Suprapubic skin (tissue), 4 donors: ENCODE data around the gene CXCR1. TPM values are rescaled to one million over a fixed set of nuclear protein-coding genes. Genes with fewer than 3 reads are reported as not detected.
"Not testable (repeated sequence)": the region's sequence is repeated elsewhere in the genome, so short reads cannot be mapped to it uniquely, and the experiment has no call there.

Experiments
- DNase-seq, 2 donors: peaks; one replicate each; pipeline ENCODE4 v3.0.0-alpha.2; 2019; ENCODE audit warnings: low spot score in 2 of 2
- H3K27ac ChIP-seq: fragments of 200-600 bp; sonication (generic); one replicate; pipeline ENCODE4 v1.5.1; 2019
- H3K27me3 ChIP-seq: fragments of 200-600 bp; sonication (generic); one replicate; pipeline ENCODE4 v1.5.1; 2019
- H3K36me3 ChIP-seq: fragments of 200-600 bp; sonication (generic); one replicate; pipeline ENCODE4 v1.5.1; 2019
- H3K4me1 ChIP-seq: fragments of 200-600 bp; sonication (generic); one replicate; pipeline ENCODE4 v1.5.1; 2019
- H3K4me3 ChIP-seq: fragments of 200-600 bp; sonication (generic); one replicate; pipeline ENCODE4 v1.5.1; 2019; ENCODE audit warnings: mild to moderate bottlenecking
- H3K9me3 ChIP-seq: fragments of 200-600 bp; sonication (generic); one replicate; pipeline ENCODE4 v1.5.1; 2019
- EP300 ChIP-seq: sonication (generic); formaldehyde crosslinking; IDR thresholded peaks from one replicate; pipeline ENCODE4 v1.6.1; 2017; ENCODE audit warnings: antibody characterized with exemption
- POLR2A ChIP-seq, 2 donors: fragments of 450-650 bp; IDR thresholded peaks; one replicate each; pipeline ENCODE4 v1.6.1; 2017; ENCODE audit warnings: antibody characterized with exemption in 2 of 2, mild to moderate bottlenecking in 2 of 2, moderate library complexity in 2 of 2
- POLR2AphosphoS5 ChIP-seq, 3 donors: sonication (generic); formaldehyde crosslinking; IDR thresholded peaks; one replicate each; pipeline ENCODE4 v1.6.1; 2017; ENCODE audit warnings: antibody characterized with exemption in 3 of 3
- WGBS: methylation state at CpG from one replicate; pipeline ENCODE4 v1.1.5; 2018; 5-methylcytosine and 5-hydroxymethylcytosine counted together
- total RNA-seq, 4 donors: library from RNA; depleted of rRNA; stranded (reverse); fragments of >200 nt; gene quantifications; one replicate each; pipeline ENCODE4 v1.1.0, GENCODE V29; 2016
- TF ChIP-seq, protein P1 (sequence below), 2 donors: fragments of 200-600 bp in 1 of 2; fragments of 450-650 bp in 1 of 2; sonication (generic) in 1 of 2; IDR thresholded peaks; one replicate each; pipeline ENCODE4 v1.5.1; 2016 to 2019; ENCODE audit warnings: antibody characterized with exemption in 2 of 2, mild to moderate bottlenecking in 1 of 2, moderate library complexity in 1 of 2

Gene CXCR1
- total RNA-seq, 4 donors from 2014 or later, result 0.87 to 1.0 TPM; not detected in 2

GRCh38 chr2:218179782-218180181 is 13.0 kb upstream of the CXCR1 start:
- no peaks in the 10 kb centered on the region for H3K9me3 ChIP-seq
- WGBS, result 90% methylated on average over 4 of the region's 4 CpGs
- peaks cover 4% of the 10 kb centered on the region for H3K4me1 ChIP-seq
- DNase-seq, result no peak
- no peak overlapping the region for H3K27ac ChIP-seq
- TF ChIP-seq POLR2A (IDR thresholded peaks at IDR 0.05) (no peak), EP300 (no peak), POLR2AphosphoS5 (IDR thresholded peaks at IDR 0.05) (no peak)
- TF ChIP-seq, protein P1, sequence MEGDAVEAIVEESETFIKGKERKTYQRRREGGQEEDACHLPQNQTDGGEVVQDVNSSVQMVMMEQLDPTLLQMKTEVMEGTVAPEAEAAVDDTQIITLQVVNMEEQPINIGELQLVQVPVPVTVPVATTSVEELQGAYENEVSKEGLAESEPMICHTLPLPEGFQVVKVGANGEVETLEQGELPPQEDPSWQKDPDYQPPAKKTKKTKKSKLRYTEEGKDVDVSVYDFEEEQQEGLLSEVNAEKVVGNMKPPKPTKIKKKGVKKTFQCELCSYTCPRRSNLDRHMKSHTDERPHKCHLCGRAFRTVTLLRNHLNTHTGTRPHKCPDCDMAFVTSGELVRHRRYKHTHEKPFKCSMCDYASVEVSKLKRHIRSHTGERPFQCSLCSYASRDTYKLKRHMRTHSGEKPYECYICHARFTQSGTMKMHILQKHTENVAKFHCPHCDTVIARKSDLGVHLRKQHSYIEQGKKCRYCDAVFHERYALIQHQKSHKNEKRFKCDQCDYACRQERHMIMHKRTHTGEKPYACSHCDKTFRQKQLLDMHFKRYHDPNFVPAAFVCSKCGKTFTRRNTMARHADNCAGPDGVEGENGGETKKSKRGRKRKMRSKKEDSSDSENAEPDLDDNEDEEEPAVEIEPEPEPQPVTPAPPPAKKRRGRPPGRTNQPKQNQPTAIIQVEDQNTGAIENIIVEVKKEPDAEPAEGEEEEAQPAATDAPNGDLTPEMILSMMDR (IDR thresholded peaks at IDR 0.05), result no peak
- H3K36me3 ChIP-seq, result no peaks in the 10 kb centered on the region
- no peak overlapping the region for H3K4me3 ChIP-seq
- no peaks in the 10 kb centered on the region for H3K27me3 ChIP-seq

GRCh38 chr2:218172845-218173244 is 6.1 kb upstream of the CXCR1 start:
- Histone ChIP-seq H3K9me3 (no peaks in the 10 kb centered on the region), H3K4me3 (no peak overlapping the region), H3K27ac (no peak overlapping the region), H3K4me1 (no peaks in the 10 kb centered on the region), H3K36me3 (no peaks in the 10 kb centered on the region), H3K27me3 (peaks cover 3% of the 10 kb centered on the region)
- no peak for DNase-seq
- 89% methylated on average over 2 of the region's 2 CpGs for WGBS
- no peak for TF ChIP-seq POLR2AphosphoS5 (IDR thresholded peaks at IDR 0.05)
- TF ChIP-seq, protein P1 (IDR thresholded peaks at IDR 0.05), result no peak
- no peak for TF ChIP-seq EP300
- no peak for TF ChIP-seq POLR2A (IDR thresholded peaks at IDR 0.05)

GRCh38 chr2:218171744-218172143 is 5.0 kb upstream of the CXCR1 start:
- WGBS, result 86% methylated on average over 3 of the region's 3 CpGs
- not testable (repeated sequence) for H3K36me3 ChIP-seq, H3K27ac ChIP-seq, DNase-seq, H3K27me3 ChIP-seq, H3K4me3 ChIP-seq, H3K9me3 ChIP-seq, H3K4me1 ChIP-seq

DNA sequence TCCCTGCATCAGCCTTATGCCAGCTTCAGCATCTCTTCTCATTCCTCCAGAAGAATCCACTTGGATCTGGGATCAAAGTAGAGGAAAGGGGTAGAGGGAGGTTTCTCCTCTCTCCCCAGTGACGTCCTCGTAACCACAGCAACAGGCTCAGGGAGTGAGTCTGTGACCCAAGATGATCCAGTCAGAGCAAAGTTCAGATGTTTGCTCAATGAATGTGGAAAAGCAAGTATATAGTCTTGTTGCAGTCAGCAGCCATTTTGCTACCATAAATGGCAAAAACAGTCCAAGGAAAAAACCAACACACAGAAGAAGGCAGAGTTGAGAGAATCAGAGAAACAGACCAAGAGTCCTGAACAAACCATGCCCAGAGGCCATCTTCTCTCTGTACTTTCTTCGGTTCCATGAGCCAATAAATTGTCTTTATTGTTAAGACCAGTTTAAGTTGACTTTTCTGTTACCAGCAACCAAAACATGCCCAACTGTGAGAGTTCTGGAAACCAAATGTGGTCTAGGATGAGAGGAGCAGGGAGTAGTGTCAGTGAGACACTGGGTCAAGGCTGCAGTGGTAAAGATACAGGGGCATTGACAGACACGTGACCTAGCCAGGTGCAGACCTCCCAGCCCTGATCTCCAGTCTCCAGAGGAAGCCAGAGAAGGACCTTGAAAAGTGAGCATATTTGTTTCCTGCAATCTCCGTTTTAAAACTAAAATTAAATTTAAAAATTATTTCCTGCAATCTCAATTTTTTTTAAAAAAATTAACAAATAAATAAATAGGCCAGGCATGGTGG is 3.2 kb upstream of the CXCR1 start:
- no peak for TF ChIP-seq EP300
- TF ChIP-seq, protein P1 (IDR thresholded peaks at IDR 0.05), result no peak
- no peak for TF ChIP-seq POLR2AphosphoS5 (IDR thresholded peaks at IDR 0.05)
- TF ChIP-seq POLR2A (IDR thresholded peaks at IDR 0.05), result no peak
- no peak overlapping the region for H3K4me3 ChIP-seq
- no peaks in the 10 kb centered on the region for H3K36me3 ChIP-seq
- peaks cover 3% of the 10 kb centered on the region for H3K27me3 ChIP-seq
- H3K27ac ChIP-seq, result no peak overlapping the region
- H3K4me1 ChIP-seq, result peaks cover 7% of the 10 kb centered on the region
- no peak for DNase-seq
- no peaks in the 10 kb centered on the region for H3K9me3 ChIP-seq
- WGBS, result 71% methylated on average over 5 of the region's 5 CpGs

DNA sequence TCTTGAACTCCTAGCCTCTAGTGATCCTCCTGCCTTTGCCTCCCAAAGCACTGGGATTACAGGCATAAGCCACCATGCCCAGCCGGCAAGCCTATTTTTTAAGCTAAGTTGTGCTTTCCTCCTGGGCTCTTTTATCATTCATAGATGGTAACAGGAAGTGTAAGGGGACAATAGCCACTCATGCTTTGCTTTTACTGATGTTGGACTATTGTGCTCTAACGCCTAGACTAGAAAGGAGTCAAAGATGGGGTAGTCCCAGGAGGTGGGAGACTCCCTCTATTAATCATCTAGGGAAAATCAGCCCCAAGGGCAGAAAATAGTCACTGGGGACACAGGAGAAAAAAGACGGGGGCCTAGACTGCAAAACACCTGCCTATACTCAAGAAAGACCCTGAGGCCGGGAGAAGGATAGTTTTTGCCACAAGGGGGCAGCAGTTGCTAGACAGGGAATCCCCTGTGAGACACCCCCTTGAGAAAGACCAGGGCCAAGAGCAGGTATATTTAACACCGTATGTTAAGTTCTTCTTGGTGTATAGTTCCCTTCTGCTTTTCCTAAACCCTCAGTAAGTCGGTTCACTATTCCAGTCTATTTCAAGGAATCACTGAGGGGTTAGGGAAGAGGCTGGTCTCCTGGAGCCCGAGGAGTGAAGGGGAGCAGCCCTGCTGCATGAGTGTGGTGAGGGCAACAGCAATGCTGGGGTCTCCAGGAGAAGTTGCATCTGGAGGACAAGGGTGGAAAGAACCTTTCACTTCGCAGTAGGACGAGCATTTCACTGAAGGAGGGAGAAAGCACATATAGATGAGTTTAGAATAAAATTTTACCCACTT is 2.1 kb upstream of the CXCR1 start:
- 56% methylated on average over 9 of the region's 9 CpGs for WGBS
- no peak overlapping the region for H3K27ac ChIP-seq
- no peak for DNase-seq
- peaks cover 7% of the 10 kb centered on the region for H3K4me1 ChIP-seq
- no peaks in the 10 kb centered on the region for H3K36me3 ChIP-seq
- no peak for TF ChIP-seq POLR2AphosphoS5 (IDR thresholded peaks at IDR 0.05)
- TF ChIP-seq, protein P1 (IDR thresholded peaks at IDR 0.05), result peak in 1 of 2 donors; percentile 59
- H3K4me3 ChIP-seq, result no peak overlapping the region
- no peaks in the 10 kb centered on the region for H3K9me3 ChIP-seq
- peaks cover 3% of the 10 kb centered on the region for H3K27me3 ChIP-seq
